Stimulated activated CD8-positive, alpha-beta memory T cell treated with anti-CD3 and anti-CD28 coated beads, Interleukin-2, amount 100 ng/mL, for 1 hour (primary cell): ENCODE measurements around the gene PAX3.

Experiments
- DNase-seq, 2 donors: peaks; one replicate each; pipeline ENCODE4 v3.0.0-alpha.2; 2020; ENCODE audit warnings: low read depth in 2 of 2

The PAX3 gene

DNA sequence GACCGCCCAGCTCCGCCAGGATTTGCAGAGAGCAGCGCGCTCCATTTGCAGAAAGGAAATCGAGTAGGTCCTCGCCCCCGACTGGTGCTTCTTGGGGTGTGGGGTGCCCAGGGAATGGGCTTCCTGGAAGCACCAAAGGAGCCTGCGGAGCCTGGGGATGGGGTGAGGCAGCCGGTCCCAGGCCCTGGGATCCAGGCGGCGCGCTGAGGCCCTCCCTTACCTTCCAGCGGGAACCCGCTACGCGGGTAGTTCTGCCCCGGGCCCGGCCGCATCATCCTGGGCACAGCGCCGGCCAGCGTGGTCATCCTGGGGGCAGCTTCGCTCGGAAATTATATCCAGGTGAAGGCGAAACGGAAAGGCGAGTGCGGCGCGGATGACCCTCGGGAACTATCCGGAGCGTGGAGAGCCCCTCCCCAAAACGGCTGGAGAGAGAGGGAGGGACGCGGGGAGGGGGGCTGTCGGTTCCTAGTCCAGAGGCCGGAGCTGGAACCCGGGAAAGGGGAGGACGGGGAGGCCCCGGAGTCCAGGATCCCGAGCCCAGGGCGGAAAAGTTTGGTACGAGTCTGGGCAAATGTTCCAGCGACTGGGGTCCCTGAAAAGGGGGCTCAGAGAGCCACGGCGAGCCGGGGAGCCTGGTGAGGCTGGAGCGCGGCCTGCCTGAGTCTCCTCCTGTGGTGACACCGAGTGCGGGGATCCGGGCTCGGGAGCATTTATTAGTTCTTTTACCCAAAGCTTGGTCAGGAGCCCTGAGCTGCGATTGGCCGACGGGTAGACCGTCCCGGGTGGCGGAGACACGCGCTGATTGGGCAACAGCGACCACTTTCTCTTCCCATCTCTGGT is at the start of gene PAX3:
PAX3 (minus strand) TSS at position 688 of the 840 bp plus-strand sequence; CDS start at position 305, 383 bp downstream.
- DNase-seq = no peak

- no peak for DNase-seq
Observed at GRCh38 chr2:222341331-222341730, 42.5 kb upstream of the PAX3 start.

- DNase-seq = no peak
Observed at GRCh38 chr2:222338374-222338773, 39.6 kb upstream of the PAX3 start.

DNA sequence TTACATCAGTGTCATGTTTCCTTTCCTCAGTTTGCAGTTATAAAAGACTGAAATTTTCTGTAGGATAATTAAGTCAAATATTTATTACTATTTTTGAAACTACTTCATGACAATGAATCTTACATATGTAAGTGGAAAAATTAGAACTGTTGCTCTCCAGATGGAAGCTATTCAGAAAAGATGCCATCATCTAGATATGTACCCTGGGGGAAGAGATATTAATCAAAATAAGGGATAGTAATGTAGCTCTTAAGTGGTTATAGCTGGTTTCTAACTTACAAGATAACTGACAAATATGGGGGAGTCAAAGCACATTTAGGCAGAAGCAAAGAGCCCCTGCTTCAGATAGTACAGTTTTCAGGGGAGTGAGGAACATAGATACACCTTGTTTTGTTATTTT is 38.1 kb upstream of the PAX3 start:
- no peak for DNase-seq

DNA sequence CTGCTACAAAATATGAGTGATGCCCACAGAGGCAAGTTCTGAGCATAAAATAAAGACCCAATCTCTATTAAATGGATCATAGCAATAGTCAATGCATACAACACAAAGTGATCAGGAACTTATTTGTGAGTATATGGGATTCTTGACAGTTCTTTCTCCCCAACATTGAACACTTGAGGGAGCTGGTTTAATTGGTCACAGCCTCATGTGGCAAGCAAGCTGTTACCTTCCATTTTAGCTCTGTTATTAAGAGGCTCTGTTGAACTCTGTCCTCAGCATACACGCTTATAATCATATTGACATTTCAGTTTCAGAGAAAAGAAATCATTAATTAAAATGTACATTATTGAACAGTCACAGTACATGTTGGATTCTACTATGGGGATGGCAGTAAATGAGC is 37.6 kb upstream of the PAX3 start:
- DNase-seq = no peak

- DNase-seq = no peak
Observed at GRCh38 chr2:222334914-222335313, 36.1 kb upstream of the PAX3 start.

GRCh38 chr2:222333397-222333796 is 34.6 kb upstream of the PAX3 start:
- no peak for DNase-seq

DNA sequence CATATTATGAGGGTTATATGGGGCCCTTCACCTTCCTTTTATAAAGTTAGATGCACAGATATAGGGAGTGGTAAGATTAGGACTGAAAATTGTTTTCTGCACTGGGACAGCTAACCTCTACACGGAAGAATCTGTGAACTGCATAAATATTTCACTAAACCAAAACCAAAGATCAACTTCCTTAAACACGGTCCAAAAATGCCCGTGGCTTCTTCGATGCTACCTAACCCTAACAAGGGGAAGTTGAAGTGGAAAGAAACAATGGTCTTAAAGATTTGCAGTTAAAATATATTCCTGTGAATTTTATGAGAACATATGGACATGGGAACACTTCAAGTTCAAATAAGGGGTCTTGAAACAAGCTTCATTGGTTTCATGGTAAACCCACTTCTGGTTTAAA is 33.3 kb upstream of the PAX3 start:
- DNase-seq = no peak

GRCh38 chr2:222330910-222331309 is 32.1 kb upstream of the PAX3 start:
- DNase-seq = no peak

- no peak for DNase-seq
Observed at GRCh38 chr2:222322236-222322635, 23.4 kb upstream of the PAX3 start.

DNA sequence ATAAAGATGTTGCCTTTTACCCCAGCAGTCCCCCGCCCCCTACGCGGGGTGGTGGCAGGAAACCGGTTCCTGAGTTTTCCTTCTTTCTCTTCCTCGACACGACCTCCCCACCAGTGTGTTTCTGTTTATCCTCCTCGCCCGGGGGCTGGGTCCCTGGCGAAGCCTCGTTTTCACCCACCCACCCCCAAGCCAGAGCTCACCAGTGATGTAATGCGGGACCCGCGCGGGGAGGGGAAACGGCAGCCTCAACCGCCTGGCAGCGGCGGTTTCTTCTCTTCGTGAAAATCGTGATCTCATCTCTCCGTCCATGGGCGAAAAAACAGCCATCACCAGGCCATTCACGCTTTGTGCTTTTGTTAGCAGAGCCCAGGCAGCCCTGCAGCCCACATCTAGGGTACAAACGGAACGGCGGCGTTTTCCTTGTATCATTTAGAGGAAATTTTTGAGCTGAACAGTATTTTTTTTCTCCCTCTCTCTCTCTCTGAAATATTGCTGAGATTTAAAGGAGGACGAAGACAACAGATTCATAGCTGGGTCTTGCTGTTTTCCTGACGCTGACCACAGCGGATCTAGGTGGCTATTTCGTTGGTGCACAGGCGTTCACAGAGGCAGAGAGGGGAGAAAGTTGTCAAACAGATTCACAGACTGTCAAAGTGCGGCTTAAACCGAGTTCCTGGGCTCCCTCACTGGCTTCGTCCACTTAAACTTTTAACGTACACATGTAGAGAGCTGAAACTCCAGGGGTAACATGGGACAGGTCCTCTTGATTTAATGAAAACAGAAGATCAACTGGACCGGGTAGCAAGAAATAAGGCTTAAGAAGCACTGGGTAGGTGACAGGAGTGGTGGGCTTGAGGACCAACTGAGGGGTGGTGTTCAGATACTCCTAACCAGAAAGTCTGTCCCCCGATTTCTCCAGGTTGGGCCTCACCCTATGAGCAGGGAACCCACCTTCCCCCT is 21.9 kb upstream of the PAX3 start:
- no peak for DNase-seq

DNA sequence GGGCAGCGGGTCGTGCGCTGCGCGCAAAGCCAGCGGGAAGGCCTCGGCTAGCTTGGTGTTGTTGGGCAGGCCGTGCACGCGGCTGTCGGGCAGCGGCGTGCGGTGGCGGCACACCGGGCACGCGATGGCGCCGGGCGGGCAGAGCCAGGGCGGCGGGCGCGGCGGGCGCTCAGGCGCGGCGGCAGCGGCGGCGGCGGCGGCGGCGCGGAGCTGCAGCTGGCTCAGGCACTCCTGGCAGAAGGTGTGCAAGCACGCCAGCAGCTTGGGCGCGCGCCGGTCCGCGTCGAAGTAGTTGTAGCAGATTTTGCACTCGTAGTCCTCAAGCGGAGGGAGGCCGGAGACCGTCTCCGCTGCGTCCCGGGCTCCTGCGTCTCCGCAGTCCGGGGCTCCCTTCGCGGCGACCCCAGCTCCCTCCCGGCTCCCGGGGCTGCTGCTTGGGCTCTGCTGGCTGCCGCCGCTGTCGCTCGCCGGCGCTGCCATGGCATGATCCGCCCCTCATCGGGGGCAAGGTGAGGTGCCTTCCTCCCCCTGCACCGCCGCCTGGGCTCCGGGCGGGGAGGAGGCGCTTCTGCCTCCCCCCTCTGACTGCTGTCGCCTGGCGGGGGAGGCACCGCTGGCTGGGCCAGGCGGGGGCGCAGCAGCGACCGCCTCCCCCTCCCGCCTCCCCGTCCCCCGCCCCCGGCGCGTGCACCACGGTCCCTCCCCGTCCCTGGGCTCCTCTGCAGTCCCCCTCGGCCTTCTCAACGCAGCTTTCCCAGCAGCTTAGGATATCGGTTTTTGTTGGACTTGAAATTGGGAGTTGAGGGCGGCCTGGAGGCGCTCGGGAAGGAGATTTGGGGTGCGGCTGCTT is 21.0 kb upstream of the PAX3 start:
- DNase-seq = no peak

DNA sequence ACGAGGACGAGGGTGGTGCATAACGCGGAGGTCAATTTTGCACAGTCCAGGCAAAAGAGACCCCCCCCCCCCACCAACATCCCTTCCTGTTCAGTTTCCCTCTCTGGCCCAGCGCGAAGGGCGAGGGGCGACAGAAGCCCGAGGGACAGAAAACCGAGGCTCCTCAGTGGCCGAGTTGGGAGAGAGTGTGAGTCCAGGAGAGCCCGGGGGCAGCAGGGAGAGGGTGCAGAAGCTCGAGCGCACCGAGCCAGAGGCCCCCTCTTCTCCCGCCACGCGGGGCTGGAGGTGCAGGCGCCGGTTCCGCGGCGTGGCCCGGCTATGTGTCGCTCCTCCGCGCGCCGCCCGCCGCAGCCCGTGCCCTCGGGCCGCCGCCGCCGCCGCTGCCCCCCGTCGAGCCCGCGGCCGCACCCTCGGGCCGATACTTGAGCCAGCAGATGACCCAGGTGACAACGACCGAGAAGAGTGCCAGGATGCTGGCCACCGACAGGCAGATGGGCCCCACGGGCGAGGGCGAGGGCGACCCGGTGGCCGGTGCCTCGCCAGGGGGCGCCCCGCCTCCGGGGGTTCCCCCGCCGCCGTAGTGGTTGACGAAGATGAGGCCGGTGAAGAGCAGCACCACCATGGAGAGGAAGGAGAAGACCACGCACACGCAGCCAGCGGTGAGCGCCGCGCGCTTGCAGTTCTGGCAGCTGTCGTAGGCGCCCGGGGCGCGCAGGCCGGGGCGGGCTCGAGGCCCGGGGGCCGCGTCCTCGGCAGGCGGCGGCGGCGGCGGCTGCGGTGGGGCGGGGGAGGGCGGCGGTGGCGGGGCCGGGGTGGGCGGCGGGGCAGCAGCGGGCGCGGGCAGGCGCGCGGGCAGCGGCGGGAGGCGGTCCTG is 20.2 kb upstream of the PAX3 start:
- DNase-seq = no peak

GRCh38 chr2:222318026-222318711 is 19.4 kb upstream of the PAX3 start:
- DNase-seq = no peak

DNA sequence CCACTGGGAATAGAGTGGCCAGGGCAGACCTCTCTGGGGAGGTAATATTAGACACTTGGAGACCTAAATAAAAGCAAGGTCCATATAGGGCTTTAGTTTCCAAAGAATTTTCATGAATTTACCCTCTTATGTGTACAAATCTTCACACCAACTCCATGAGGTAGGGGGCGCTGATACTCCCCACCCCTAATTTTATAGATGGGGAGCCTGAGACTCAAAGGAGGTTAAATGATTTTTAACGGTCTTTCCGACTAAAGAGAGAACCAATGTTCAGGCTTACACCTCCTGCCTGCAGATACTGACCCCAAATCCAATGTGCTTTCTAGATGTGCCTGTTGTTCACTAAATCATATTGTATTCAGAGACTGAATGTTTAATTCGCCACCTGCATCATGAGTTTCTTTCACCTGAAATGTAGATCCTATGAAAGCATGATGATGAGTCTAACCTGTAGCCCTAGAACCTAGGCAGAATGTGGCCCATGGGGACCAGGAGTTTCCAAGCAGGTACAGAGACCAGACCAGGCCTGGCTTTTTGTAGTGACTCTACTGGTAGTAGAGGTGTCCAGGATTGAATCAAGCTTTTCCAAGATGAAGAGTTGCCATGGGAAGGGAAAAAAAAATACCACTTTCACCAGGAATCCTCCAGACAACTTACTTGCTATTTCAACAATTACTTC is 16.8 kb upstream of the PAX3 start:
- no peak for DNase-seq

GRCh38 chr2:222313816-222314215 is 15.0 kb upstream of the PAX3 start:
- DNase-seq = no peak

GRCh38 chr2:222311978-222312738 is 13.4 kb upstream of the PAX3 start:
- no peak for DNase-seq

GRCh38 chr2:222311319-222311977 is 12.7 kb upstream of the PAX3 start:
- no peak for DNase-seq
